ENCODE results near the gene BICDL2.
"Not testable (repeated sequence)": the region's sequence is repeated elsewhere in the genome, so short reads cannot be mapped to it uniquely, and the experiment has no call there.

DNA sequence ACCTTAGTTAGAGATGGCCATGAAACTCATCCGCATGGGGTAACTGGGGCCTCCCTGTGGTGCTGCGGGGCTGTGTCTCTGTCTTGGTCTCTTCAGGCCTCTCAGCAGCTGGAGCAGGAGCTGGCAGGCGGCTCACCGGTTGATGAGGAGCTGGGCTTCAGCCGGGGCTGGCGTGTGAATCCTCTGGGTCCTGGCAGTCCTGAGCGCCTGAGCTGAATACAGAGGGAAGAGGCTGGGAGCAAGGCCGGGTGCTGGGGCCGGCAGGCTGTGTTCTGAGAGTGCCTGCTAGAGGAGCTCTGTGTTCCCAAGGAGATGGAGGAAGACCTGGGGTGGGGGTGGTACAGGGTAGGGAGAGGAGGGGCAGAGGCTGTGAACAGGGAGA lies 19.0 kb upstream of the BICDL2 start:
- TF ChIP-seq CTCF, POLR2A, EP300, POLR2AphosphoS5 (IDR thresholded peaks at IDR 0.05): not testable (repeated sequence)

Measured in gastroesophageal sphincter (tissue), 3 donors.